ENCODE measurements around the gene HNRNPA0. TPM values are rescaled to one million over a fixed set of nuclear protein-coding genes. Genes with fewer than 3 reads are reported as not detected.

The HNRNPA0 gene
- total and polyA plus RNA-seq, 9 of the 15 experiments (the other 6 are each of a cell fraction or from before 2014, with no cell fraction given) = 5.0 to 33.3 (median 10.7) TPM

DNA sequence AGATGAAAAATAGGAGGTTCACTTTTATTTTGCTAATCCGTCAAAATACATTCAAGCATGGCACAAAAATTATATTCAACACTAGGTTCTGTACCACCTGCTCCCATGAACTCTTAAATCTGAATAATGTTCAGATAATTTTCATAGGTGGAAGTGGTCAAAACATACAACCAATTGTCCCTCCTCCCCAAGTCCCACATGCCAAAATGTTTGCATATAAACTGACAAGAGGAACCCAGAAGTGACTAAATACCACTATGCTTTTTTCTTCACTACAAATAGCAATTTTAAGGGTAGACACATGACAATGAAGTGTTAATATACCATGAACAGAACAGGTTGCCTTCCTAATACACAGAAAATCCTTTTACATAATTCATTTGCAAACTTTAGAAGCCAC, 3.7 kb downstream of the HNRNPA0 start (continued):
- no peak for TF ChIP-seq JUND (IDR thresholded peaks at IDR 0.05; ENCODE audit: borderline replicate concordance, low read depth, low read length)
- no peak for TF ChIP-seq JUND (tag; IDR thresholded peaks at IDR 0.05; ENCODE audit: borderline replicate concordance, low read depth, low read length)
- TF ChIP-seq ZNF124 (CRISPR knock-in tag; IDR thresholded peaks at IDR 0.05) = no peak
- no peak for TF ChIP-seq ZZZ3 (IDR thresholded peaks at IDR 0.05)
- no peak for TF ChIP-seq FOS (IDR thresholded peaks at IDR 0.05; ENCODE audit: extremely low read depth, insufficient read length)
- TF ChIP-seq E2F6 (IDR thresholded peaks at IDR 0.05; ENCODE audit: borderline replicate concordance in 1 of 2, extremely low read depth in 1 of 2, insufficient read depth in 1 of 2, insufficient read length in 1 of 2, low read depth in 1 of 2, low read length in 1 of 2, poor library complexity in 1 of 2, severe bottlenecking in 1 of 2) = no peak
- no peak for TF ChIP-seq CBX2 (IDR thresholded peaks at IDR 0.05; ENCODE audit: insufficient read depth, low read length, poor library complexity, severe bottlenecking)
- TF ChIP-seq MECOM (CRISPR knock-in tag; IDR thresholded peaks at IDR 0.05) = no peak
- TF ChIP-seq RREB1 (CRISPR knock-in tag; IDR thresholded peaks at IDR 0.05) = no peak
- TF ChIP-seq NCOA4 (IDR thresholded peaks at IDR 0.05; ENCODE audit: partially characterized antibody) = no peak
- TF ChIP-seq IFI16 (CRISPR knock-in tag; IDR thresholded peaks at IDR 0.05) = no peak
- TF ChIP-seq ZNF143 (CRISPR knock-in tag; IDR thresholded peaks at IDR 0.05) = no peak
- TF ChIP-seq, protein P1, sequence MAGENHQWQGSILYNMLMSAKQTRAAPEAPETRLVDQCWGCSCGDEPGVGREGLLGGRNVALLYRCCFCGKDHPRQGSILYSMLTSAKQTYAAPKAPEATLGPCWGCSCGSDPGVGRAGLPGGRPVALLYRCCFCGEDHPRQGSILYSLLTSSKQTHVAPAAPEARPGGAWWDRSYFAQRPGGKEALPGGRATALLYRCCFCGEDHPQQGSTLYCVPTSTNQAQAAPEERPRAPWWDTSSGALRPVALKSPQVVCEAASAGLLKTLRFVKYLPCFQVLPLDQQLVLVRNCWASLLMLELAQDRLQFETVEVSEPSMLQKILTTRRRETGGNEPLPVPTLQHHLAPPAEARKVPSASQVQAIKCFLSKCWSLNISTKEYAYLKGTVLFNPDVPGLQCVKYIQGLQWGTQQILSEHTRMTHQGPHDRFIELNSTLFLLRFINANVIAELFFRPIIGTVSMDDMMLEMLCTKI (IDR thresholded peaks at IDR 0.05; ENCODE audit: partially characterized antibody) = no peak

Data from K562 (cell line).